OCI-LY1 (cell line): ENCODE measurements around the gene CCDC33.

Source experiments
- H2AFZ ChIP-seq: fragments of 200-600 bp; sonication (generic), shearing (Covaris generic); 2 replicates; pipeline ENCODE4 v1.6.0; 2014; ENCODE audit warnings: antibody characterized with exemption, mild to moderate bottlenecking, low read length
- H3F3A ChIP-seq: fragments of 200-600 bp; sonication (generic), shearing (Covaris generic); 2 replicates; pipeline ENCODE4 v1.6.0; 2014; ENCODE audit warnings: mild to moderate bottlenecking, antibody characterized with exemption, low read length, moderate library complexity; ENCODE audit not compliant: insufficient read depth
- H3K27ac ChIP-seq: fragments of 200-600 bp; sonication (generic); 2 replicates; pipeline ENCODE4 v1.5.1; 2014; ENCODE audit warnings: low read length, mixed run types, mild to moderate bottlenecking, low read depth; ENCODE audit not compliant: poor library complexity, severe bottlenecking
- H3K27me3 ChIP-seq: fragments of 200-600 bp; sonication (generic); 2 replicates; pipeline ENCODE4 v1.6.0; 2014; ENCODE audit warnings: antibody characterized with exemption, mild to moderate bottlenecking, low read length, moderate library complexity; ENCODE audit not compliant: insufficient read depth
- H3K36me3 ChIP-seq: fragments of 200-600 bp; sonication (generic); 2 replicates; pipeline ENCODE4 v1.6.1; 2014; ENCODE audit warnings: mild to moderate bottlenecking, antibody characterized with exemption, low read length, moderate library complexity, mixed read lengths; ENCODE audit not compliant: insufficient read depth
- H3K4me1 ChIP-seq: fragments of 200-600 bp; sonication (generic); 2 replicates; pipeline ENCODE4 v1.5.1; 2014; ENCODE audit warnings: mild to moderate bottlenecking, low read length, moderate library complexity; ENCODE audit not compliant: insufficient read depth, severe bottlenecking
- H3K4me2 ChIP-seq: fragments of 200-600 bp; sonication (generic), shearing (Covaris generic); 2 replicates; pipeline ENCODE4 v1.6.1; 2014; ENCODE audit warnings: low read length
- H3K4me3 ChIP-seq: fragments of 200-600 bp; sonication (generic); 2 replicates; pipeline ENCODE4 v1.5.1; 2014; ENCODE audit warnings: low read length, low read depth, mild to moderate bottlenecking, mixed read lengths; ENCODE audit not compliant: poor library complexity, severe bottlenecking
- H3K79me2 ChIP-seq: fragments of 200-600 bp; shearing (Covaris generic); 2 replicates; pipeline ENCODE4 v1.6.1; 2016; ENCODE audit warnings: mixed run types, low read length, mixed read lengths; ENCODE audit not compliant: insufficient read depth
- H3K9ac ChIP-seq: fragments of 200-600 bp; sonication (generic), shearing (Covaris generic); 2 replicates; pipeline ENCODE4 v1.6.1; 2014; ENCODE audit warnings: mild to moderate bottlenecking, low read length, mixed read lengths
- H3K9me2 ChIP-seq: fragments of 200-600 bp; sonication (generic), shearing (Covaris generic); 2 replicates; pipeline ENCODE4 v1.6.1; 2014; ENCODE audit warnings: low read depth, mild to moderate bottlenecking, low read length, mixed read lengths
- H3K9me3 ChIP-seq: fragments of 200-600 bp; shearing (Covaris generic); 2 replicates; pipeline ENCODE4 v1.6.1; 2014; ENCODE audit warnings: low read length, mixed read lengths
- H4K20me1 ChIP-seq: fragments of 200-600 bp; sonication (generic), shearing (Covaris generic); 2 replicates; pipeline ENCODE4 v1.6.0; 2016; ENCODE audit warnings: mild to moderate bottlenecking, low read length; ENCODE audit not compliant: insufficient read depth
- EZH2 ChIP-seq: fragments of 200-600 bp; sonication (generic), shearing (Covaris generic); IDR thresholded peaks from 2 replicates; pipeline ENCODE4 v1.8.0; 2017; ENCODE audit warnings: borderline replicate concordance, mixed run types, mild to moderate bottlenecking, antibody characterized with exemption, low read length, moderate library complexity, mixed read lengths
- TF ChIP-seq, protein P1 (sequence below): fragments of 200-600 bp; sonication (generic), shearing (Covaris generic); IDR thresholded peaks from 2 replicates; pipeline ENCODE4 v1.5.1; 2017; ENCODE audit warnings: mild to moderate bottlenecking, antibody characterized with exemption, low read length, moderate library complexity, mixed read lengths

Gene CCDC33

DNA sequence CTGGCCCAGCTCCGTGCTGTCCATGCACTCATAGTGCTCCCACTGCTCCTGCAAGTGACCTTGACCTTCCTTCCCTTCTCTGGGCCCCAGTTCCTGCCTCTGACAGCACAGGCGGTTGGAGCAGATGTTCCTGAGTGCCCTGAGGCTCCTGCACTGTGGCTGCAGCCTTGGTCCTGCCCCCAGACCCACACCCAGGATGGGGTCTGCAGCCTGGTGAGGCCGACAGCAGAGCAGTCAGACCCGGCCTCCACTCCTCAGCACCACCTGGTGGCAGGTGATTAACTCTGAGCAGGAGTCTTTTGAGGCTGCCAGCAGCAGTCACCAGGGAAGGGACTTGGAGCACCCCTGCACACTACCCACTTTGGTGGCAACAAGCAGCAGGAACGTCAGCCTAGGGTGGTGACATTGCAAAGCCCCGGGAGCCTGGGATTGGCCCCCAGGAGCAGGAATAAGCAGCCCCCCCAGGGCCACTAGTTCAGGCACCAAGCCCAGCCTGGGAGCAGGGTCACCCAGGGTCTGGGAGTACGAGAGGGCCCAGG, 66.8 kb downstream of the CCDC33 start:
- Histone ChIP-seq H3K9ac (no peak overlapping the region), H3K4me2 (no peak overlapping the region), H3K9me2 (no peaks in the 10 kb centered on the region), H3K27ac (no peak overlapping the region), H3K79me2 (no peaks in the 10 kb centered on the region), H3K4me1 (no peaks in the 10 kb centered on the region), H3K27me3 (no peaks in the 10 kb centered on the region), H4K20me1 (no peaks in the 10 kb centered on the region), H2AFZ (no peak overlapping the region), H3K9me3 (no peaks in the 10 kb centered on the region), H3K36me3 (no peaks in the 10 kb centered on the region), H3K4me3 (no peak overlapping the region), H3F3A (no peaks in the 10 kb centered on the region)
- TF ChIP-seq, protein P1, sequence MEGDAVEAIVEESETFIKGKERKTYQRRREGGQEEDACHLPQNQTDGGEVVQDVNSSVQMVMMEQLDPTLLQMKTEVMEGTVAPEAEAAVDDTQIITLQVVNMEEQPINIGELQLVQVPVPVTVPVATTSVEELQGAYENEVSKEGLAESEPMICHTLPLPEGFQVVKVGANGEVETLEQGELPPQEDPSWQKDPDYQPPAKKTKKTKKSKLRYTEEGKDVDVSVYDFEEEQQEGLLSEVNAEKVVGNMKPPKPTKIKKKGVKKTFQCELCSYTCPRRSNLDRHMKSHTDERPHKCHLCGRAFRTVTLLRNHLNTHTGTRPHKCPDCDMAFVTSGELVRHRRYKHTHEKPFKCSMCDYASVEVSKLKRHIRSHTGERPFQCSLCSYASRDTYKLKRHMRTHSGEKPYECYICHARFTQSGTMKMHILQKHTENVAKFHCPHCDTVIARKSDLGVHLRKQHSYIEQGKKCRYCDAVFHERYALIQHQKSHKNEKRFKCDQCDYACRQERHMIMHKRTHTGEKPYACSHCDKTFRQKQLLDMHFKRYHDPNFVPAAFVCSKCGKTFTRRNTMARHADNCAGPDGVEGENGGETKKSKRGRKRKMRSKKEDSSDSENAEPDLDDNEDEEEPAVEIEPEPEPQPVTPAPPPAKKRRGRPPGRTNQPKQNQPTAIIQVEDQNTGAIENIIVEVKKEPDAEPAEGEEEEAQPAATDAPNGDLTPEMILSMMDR, result peak; percentile 54
- no peak for TF ChIP-seq EZH2

DNA sequence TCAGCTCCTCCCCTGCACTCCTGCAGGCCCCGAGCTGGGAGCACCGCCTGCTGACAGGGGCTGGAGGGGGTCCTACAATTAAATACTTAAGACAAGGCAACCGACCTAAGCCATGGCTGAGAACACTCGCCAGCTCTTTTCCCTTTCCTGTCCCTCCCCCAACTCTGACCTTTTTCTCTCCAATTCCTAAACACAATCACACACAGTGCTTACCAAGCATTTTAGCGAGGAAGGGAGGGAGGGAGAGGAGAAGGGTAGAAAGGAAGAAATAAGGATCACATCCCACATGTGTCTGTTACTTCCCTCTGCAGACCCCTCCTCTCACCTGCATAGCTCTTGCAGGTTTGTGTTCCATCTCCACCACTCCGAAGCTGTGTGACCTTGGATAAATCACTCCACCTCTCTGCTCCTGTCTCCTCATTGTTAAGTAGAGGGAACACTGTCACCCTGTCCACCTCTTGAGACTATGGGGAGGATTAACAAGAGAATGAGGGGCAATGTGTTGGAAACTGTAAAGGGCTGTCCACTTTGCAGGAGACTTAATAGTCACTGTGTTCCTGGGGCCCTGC, 67.7 kb downstream of the CCDC33 start:
- H3K4me3 ChIP-seq, result no peak overlapping the region
- TF ChIP-seq, protein P1, result no peak
- no peak for TF ChIP-seq EZH2
- no peak overlapping the region for H3K27ac ChIP-seq
- H3K79me2 ChIP-seq, result no peaks in the 10 kb centered on the region
- no peaks in the 10 kb centered on the region for H3K4me1 ChIP-seq
- H2AFZ ChIP-seq, result no peak overlapping the region
- no peaks in the 10 kb centered on the region for H3K9me2 ChIP-seq
- H3K9me3 ChIP-seq, result no peaks in the 10 kb centered on the region
- no peaks in the 10 kb centered on the region for H3K36me3 ChIP-seq
- no peaks in the 10 kb centered on the region for H4K20me1 ChIP-seq
- no peaks in the 10 kb centered on the region for H3F3A ChIP-seq
- H3K9ac ChIP-seq, result no peak overlapping the region
- H3K27me3 ChIP-seq, result no peaks in the 10 kb centered on the region
- no peak overlapping the region for H3K4me2 ChIP-seq

DNA sequence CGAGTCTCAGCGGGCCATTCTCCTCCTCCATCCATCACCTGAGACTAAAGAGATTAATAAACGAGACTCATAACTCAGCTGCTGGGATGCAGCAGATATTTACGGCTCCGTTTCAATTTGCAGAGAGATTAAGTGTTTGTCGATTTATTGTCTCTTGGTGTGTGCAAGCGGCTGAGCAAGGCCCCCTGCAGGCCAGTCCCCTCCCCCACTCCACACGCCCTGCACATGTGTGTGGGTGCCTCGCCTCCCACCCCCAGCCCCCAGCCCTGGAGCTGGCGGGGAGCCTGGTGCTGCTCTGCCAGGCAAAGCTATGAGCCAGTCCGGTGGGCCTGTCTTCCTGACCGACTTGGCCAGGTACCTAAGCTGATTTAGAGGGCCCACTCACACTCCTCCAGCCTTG, 68.3 kb downstream of the CCDC33 start:
- no peak for TF ChIP-seq EZH2

DNA sequence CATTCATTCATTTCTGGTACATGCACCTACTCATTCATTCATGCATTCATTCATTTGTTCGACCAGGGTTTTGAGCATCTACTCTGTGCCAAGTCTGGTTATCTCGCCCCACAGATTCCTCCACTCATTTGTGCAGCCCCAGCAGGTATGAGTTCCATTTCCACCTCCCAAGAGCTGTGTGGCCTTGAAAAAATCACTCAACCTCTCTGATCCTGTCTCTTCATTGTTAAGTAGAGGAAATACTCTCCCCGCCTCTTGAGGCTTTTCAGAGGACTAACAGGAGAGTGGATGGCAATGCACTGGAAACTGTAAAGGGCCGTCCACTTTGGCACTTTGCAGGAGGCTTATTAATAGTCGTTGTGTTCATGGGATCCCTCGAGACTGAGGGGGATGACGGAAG, 69.6 kb downstream of the CCDC33 start:
- Histone ChIP-seq H4K20me1 (no peaks in the 10 kb centered on the region), H3K27me3 (no peaks in the 10 kb centered on the region; the same call in 1 of the 2 replicates), H3K4me1 (no peaks in the 10 kb centered on the region), H3K36me3 (no peaks in the 10 kb centered on the region), H3F3A (no peaks in the 10 kb centered on the region), H3K27ac (no peak overlapping the region), H3K79me2 (no peaks in the 10 kb centered on the region), H3K4me3 (no peak overlapping the region), H3K9me2 (no peaks in the 10 kb centered on the region), H3K9me3 (no peaks in the 10 kb centered on the region), H2AFZ (no peak overlapping the region), H3K4me2 (no peak overlapping the region), H3K9ac (no peak overlapping the region)
- TF ChIP-seq, protein P1, result no peak
- TF ChIP-seq EZH2, result no peak

More for the DNA sequence above, 68.3 kb downstream of the CCDC33 start:
- no peak overlapping the region for H3K27ac ChIP-seq
- no peak overlapping the region for H3K4me3 ChIP-seq
- no peaks in the 10 kb centered on the region for H4K20me1 ChIP-seq
- H3F3A ChIP-seq, result no peaks in the 10 kb centered on the region
- H3K9me2 ChIP-seq, result no peaks in the 10 kb centered on the region
- H3K4me1 ChIP-seq, result no peaks in the 10 kb centered on the region
- no peaks in the 10 kb centered on the region for H3K79me2 ChIP-seq
- H3K36me3 ChIP-seq, result no peaks in the 10 kb centered on the region
- H2AFZ ChIP-seq, result no peak overlapping the region
- H3K9me3 ChIP-seq, result no peaks in the 10 kb centered on the region
- no peak overlapping the region for H3K4me2 ChIP-seq
- H3K27me3 ChIP-seq, result no peaks in the 10 kb centered on the region; the same call in 1 of the 2 replicates
- H3K9ac ChIP-seq, result no peak overlapping the region
